SK-N-MC (cell line): ENCODE results near the gene NHLRC1.

Experiments used
- DNase-seq: peaks from one replicate; pipeline ENCODE4 v3.0.0-alpha.2; 2011; ENCODE audit warnings: low read depth, low spot score
- H3K27ac ChIP-seq: fragments of 200-600 bp; sonication (generic); 2 replicates; pipeline ENCODE4 v1.5.1; 2016; ENCODE audit warnings: mixed run types
- H3K36me3 ChIP-seq: fragments of 200-600 bp; sonication (generic); 2 replicates; pipeline ENCODE4 v1.6.1; 2017; ENCODE audit warnings: antibody characterized with exemption, low read length, mixed read lengths; ENCODE audit not compliant: insufficient read depth
- H3K4me3 ChIP-seq: fragments of 200-600 bp; sonication (generic); 2 replicates; pipeline ENCODE4 v1.5.1; 2016
- H3K9ac ChIP-seq: fragments of 200-600 bp; sonication (generic); 2 replicates; pipeline ENCODE4 v1.8.0; 2017; ENCODE audit warnings: mixed run types, mixed read lengths; ENCODE audit not compliant: insufficient read length
- H3K9me3 ChIP-seq: fragments of 200-600 bp; sonication (generic); 2 replicates; pipeline ENCODE4 v1.6.1; 2017; ENCODE audit warnings: low read depth, mild to moderate bottlenecking, antibody characterized with exemption, low read length, moderate library complexity, mixed read lengths
- EZH2 ChIP-seq: fragments of 200-600 bp; sonication (generic); IDR thresholded peaks from one replicate; pipeline ENCODE4 v1.6.1; 2017; ENCODE audit warnings: antibody characterized with exemption
- FOXP2 ChIP-seq: optimal IDR thresholded peaks from 2 replicates; pipeline ENCODE3; 2011; ENCODE audit warnings: mild to moderate bottlenecking, moderate library complexity; ENCODE audit not compliant: insufficient read depth; ENCODE audit errors: extremely low read length, control extremely low read depth
- POLR2AphosphoS5 ChIP-seq: IDR thresholded peaks from 2 replicates; pipeline ENCODE4 v1.6.1; 2012; ENCODE audit warnings: mild to moderate bottlenecking, low read depth, low read length, borderline replicate concordance

NHLRC1 gene

DNA sequence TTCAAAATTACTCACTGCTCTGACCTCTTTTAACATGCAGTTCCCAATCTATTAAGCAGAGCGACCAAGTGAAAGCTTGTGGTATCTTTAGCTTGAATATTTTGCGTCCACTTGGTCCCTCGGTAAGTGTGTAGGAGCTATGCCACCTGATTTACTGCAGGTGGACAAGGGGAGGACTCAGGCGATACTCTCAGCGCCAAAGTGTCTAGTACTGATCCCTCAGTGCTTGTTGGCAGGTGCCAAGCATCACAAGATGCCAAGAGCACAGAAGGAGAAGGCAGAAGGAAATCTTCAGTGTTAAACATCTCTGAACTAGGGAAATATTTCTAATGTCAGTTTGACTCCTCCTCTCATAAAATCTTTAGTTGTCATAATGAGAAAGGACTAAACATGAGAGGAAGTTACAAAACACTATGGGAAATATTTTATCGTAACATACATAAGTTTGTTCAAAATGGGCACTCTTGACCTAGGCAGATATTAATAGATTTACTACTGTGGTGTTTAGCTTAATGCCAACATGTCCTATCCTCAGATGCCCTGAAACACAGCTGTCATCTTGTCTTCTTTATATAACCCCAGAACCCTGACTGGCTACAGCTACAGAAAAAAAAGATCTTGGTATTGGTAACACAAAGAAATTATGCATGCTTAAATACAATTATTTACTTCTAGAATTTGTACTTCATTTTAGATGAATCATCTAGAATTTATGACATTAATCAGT lies 19.5 kb downstream of the NHLRC1 start:
- TF ChIP-seq EZH2 (no peak), FOXP2 (no peak), POLR2AphosphoS5 (no peak)

DNA sequence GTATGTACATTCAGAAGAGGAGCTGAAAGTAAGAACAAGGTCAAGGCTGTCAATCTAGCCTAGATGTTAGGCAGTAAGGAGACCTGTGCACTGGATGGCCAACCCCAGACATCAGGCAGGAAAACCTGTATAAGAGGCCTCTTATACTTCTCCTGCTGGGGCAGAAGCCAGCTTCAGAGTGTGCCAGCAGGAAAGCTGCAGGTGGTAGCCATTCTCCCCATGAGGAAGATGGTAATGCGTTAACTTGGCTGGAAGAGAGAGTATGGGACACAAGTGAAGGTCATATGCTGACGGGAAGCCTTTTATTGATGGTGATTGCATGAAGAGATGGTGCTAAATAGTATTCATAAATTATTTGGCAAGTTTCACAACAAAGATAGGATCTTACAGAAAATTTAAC lies 20.6 kb downstream of the NHLRC1 start:
- Histone ChIP-seq H3K36me3 (no peaks in the 10 kb centered on the region), H3K27ac (no peak overlapping the region), H3K9ac (no peak overlapping the region), H3K4me3 (no peak overlapping the region), H3K9me3 (peaks cover under 1% of the 10 kb centered on the region; the same call in 1 of the 2 replicates)
- TF ChIP-seq EZH2 (no peak), FOXP2 (no peak), POLR2AphosphoS5 (no peak)
- DNase-seq = no peak

More for the DNA sequence above, 19.5 kb downstream of the NHLRC1 start:
- H3K36me3 ChIP-seq = no peaks in the 10 kb centered on the region
- no peak overlapping the region for H3K4me3 ChIP-seq
- H3K9ac ChIP-seq = no peak overlapping the region
- DNase-seq = no peak
- no peak overlapping the region for H3K27ac ChIP-seq
- H3K9me3 ChIP-seq = peaks cover 3% of the 10 kb centered on the region; the same call in 1 of the 2 replicates

- no peak for TF ChIP-seq EZH2
- Histone ChIP-seq H3K36me3 (no peaks in the 10 kb centered on the region), H3K9ac (no peak overlapping the region), H3K9me3 (no peaks in the 10 kb centered on the region), H3K27ac (no peak overlapping the region), H3K4me3 (no peak overlapping the region)
- DNase-seq = no peak
Observed at GRCh38 chr6:18101271-18101670, 21.2 kb downstream of the NHLRC1 start.

DNA sequence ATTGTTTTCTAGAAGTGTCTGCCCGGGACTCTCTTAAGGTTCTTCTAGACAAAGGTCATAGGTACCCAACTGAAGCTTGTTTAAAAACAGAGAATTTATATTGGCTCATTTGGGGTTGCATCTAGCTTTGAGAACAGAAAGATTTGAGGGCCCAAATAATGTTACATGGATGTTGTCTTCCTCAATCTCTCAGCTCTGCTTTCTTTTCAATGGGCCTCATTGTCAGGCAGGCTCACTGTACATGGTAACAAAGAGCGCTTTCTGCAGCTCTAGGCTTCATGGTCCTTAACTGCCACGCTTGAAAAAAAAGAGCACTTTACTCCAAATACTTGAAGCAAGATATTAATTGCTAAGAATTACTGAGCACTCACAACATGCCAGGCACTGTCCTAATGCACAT lies 22.2 kb downstream of the NHLRC1 start:
- Histone ChIP-seq H3K4me3 (no peak overlapping the region), H3K27ac (no peak overlapping the region), H3K9ac (no peak overlapping the region), H3K36me3 (no peaks in the 10 kb centered on the region), H3K9me3 (no peaks in the 10 kb centered on the region)
- no peak for DNase-seq
- TF ChIP-seq EZH2 = no peak
- no peak for TF ChIP-seq POLR2AphosphoS5
- no peak for TF ChIP-seq FOXP2

DNA sequence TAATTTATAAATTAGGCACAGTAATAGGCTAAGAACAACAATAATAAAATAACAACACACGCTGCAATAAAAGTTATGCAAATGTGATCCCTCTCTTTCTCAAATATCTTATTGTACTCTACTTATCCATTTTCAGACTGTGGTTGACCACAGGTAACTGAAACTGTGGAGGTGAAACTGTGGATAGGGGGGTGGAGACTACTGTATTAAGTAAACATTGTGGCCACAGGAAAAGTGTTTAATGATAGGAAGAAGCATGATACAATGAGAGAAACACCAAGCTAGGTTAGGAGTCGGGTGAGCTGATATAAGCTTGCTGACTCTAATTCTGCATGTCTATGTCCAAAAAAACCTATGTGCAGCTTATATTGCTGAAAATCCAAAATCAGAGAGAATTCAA lies 23.0 kb downstream of the NHLRC1 start:
- Histone ChIP-seq H3K9ac (no peak overlapping the region), H3K4me3 (no peak overlapping the region), H3K9me3 (no peaks in the 10 kb centered on the region), H3K27ac (no peak overlapping the region), H3K36me3 (no peaks in the 10 kb centered on the region)
- no peak for TF ChIP-seq EZH2
- TF ChIP-seq POLR2AphosphoS5 = no peak
- no peak for TF ChIP-seq FOXP2
- no peak for DNase-seq

DNA sequence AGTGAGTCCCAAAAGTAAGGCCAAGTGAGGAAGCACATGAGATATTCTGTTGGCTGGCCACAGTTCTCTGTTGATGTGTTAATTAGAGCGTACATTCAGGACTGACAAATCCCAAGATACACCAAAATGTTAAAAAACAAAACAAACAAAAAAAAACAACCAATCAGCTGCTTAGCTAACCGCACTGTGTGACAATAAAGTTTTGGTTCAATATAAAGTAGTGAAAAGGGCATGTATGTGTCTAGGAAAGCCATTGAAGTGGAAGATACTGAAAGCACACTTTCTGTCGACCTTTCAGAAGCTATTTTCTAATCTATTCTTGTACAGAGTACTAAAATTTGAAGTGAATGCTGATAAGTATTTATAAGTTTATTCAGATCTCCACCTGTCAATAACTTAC lies 26.1 kb downstream of the NHLRC1 start:
- TF ChIP-seq POLR2AphosphoS5 = no peak
- no peaks in the 10 kb centered on the region for H3K36me3 ChIP-seq

DNA sequence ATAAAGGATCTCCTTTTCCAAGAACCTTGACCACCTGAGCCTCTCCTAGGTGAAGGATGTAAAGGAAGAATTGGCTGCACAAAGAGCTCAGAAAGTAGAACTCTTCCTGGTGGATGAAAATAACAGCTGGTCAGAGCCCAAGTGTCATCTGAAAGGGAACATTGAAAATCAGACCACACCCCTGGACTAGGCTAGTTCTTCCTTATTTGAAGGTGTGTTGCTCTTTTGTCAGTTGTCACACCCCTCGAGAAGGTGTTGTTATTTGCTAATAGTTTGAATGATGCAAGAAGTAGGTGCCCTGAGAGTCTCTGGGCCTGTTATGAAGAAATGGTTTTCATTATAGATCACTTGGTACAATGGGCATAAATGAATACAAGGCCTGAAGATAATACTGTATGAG lies 31.1 kb downstream of the NHLRC1 start:
- H3K4me3 ChIP-seq = no peak overlapping the region
- no peak for DNase-seq
- TF ChIP-seq EZH2 (no peak), POLR2AphosphoS5 (no peak), FOXP2 (no peak)
- no peak overlapping the region for H3K9ac ChIP-seq
- 0 out of 2 replicates have a peak, but pooled peaks cover 3% of the 10 kb centered on the region for H3K9me3 ChIP-seq
- no peaks in the 10 kb centered on the region for H3K36me3 ChIP-seq
- no peak overlapping the region for H3K27ac ChIP-seq

More for the DNA sequence above, 26.1 kb downstream of the NHLRC1 start:
- H3K9me3 ChIP-seq = no peaks in the 10 kb centered on the region
- no peak overlapping the region for H3K9ac ChIP-seq
- H3K4me3 ChIP-seq = no peak overlapping the region
- DNase-seq = no peak
- no peak overlapping the region for H3K27ac ChIP-seq

- TF ChIP-seq EZH2 = no peak
- no peak for TF ChIP-seq POLR2AphosphoS5
- TF ChIP-seq FOXP2 = no peak
- DNase-seq = no peak
- H3K36me3 ChIP-seq = no peaks in the 10 kb centered on the region
- H3K9ac ChIP-seq = no peak overlapping the region
- H3K27ac ChIP-seq = no peak overlapping the region
- H3K9me3 ChIP-seq = 0 out of 2 replicates have a peak, but pooled peaks cover 3% of the 10 kb centered on the region
- H3K4me3 ChIP-seq = no peak overlapping the region
Observed at GRCh38 chr6:18090349-18090786, 32.1 kb downstream of the NHLRC1 start.

GRCh38 chr6:18088419-18089296 lies 33.8 kb downstream of the NHLRC1 start:
- no peak for DNase-seq
- no peaks in the 10 kb centered on the region for H3K36me3 ChIP-seq
- TF ChIP-seq EZH2 (no peak), FOXP2 (no peak), POLR2AphosphoS5 (no peak)
- H3K9ac ChIP-seq = no peak overlapping the region
- no peak overlapping the region for H3K27ac ChIP-seq
- H3K4me3 ChIP-seq = no peak overlapping the region
- H3K9me3 ChIP-seq = 0 out of 2 replicates have a peak, but pooled peaks cover 3% of the 10 kb centered on the region
